A549 (cell line): Measurements from ENCODE around the gene ZNF711. TPM values are rescaled to one million over a fixed set of nuclear protein-coding genes. Genes with fewer than 3 reads are reported as not detected.

Source experiments
- ATAC-seq, 2 experiments: fragments of 200-7000 bp in 1 of 2; fragments of >200 bp in 1 of 2; cut with Nextera tagmentation in 1 of 2; cut with Tn5 transposase in 1 of 2; 3 replicates each; pipeline versions ENCODE4 v1.8.0 to v1.9.1; 2018 to 2020; ENCODE audit warnings: mild to moderate bottlenecking in 1 of 2, moderate library complexity in 1 of 2
- CTCF ChIA-PET: fragments of 300-600 bp; sonication (Branson Sonifier 250); formaldehyde crosslinking; extraction: SDS; loops from one replicate; lab custom pipeline; 2021; ENCODE audit warnings: antibody characterized with exemption, inconsistent platforms; lab: Yijun Ruan, JAX
- POLR2A ChIA-PET: fragments of 350-600 bp; formaldehyde crosslinking; extraction: SDS; loops from one replicate; lab custom pipeline; 2021; ENCODE audit warnings: antibody characterized with exemption, inconsistent platforms; lab: Yijun Ruan, JAX
- DNase-seq, 2 experiments: peaks; one replicate each; pipeline versions ENCODE4 v3.0.0 to v3.0.0-alpha.2; 2011 to 2016; ENCODE audit warnings: low read depth in 1 of 2, low spot score in 1 of 2
- FAIRE-seq: peaks from 2 replicates; lab custom pipeline; 2011; peaks lifted over from hg19 to GRCh38; lab: Jason Lieb, UNC
- H3K27ac ChIP-seq, 2 experiments: fragments of >200 bp; sonication (Bioruptor Twin); formaldehyde crosslinking; 3 replicates each; pipeline ENCODE4 v1.5.1; 2016 to 2017
- H3K4me1 ChIP-seq: fragments of >200 bp; sonication (Bioruptor Twin); formaldehyde crosslinking; 3 replicates; pipeline ENCODE4 v1.6.1; 2016
- H3K4me2 ChIP-seq: fragments of >200 bp; sonication (Bioruptor Twin); formaldehyde crosslinking; 3 replicates; pipeline ENCODE4 v1.6.1; 2016
- H3K4me3 ChIP-seq: fragments of >200 bp; sonication (Bioruptor Twin); formaldehyde crosslinking; 3 replicates; pipeline ENCODE4 v1.5.1; 2016
- H3K9me3 ChIP-seq: fragments of >200 bp; sonication (Bioruptor Twin); formaldehyde crosslinking; 3 replicates; pipeline ENCODE4 v1.6.1; 2016
- CBX2 ChIP-seq: fragments of 200-600 bp; sonication (generic); IDR thresholded peaks from 2 replicates; pipeline ENCODE4 v1.6.1; 2016; ENCODE audit warnings: low read depth, mild to moderate bottlenecking, borderline replicate concordance
- CBX8 ChIP-seq: fragments of 200-600 bp; sonication (generic); IDR thresholded peaks from 2 replicates; pipeline ENCODE4 v1.6.1; 2016
- CHD2 ChIP-seq: fragments of 150-350 bp; IDR thresholded peaks from 2 replicates; pipeline ENCODE4 v1.6.1; 2014; ENCODE audit warnings: low read length; ENCODE audit not compliant: partially characterized antibody
- CHD4 ChIP-seq: fragments of 200-600 bp; sonication (generic); IDR thresholded peaks from 2 replicates; pipeline ENCODE4 v1.6.1; 2016; ENCODE audit warnings: antibody characterized with exemption, mild to moderate bottlenecking, borderline replicate concordance
- EHF ChIP-seq: fragments of 250-450 bp; sonication (Bioruptor Pico); IDR thresholded peaks from 2 replicates; pipeline ENCODE4 v1.5.0; 2020; ENCODE audit warnings: mild to moderate bottlenecking
- EP300 ChIP-seq, 2 experiments: fragments of >200 bp; sonication (Bioruptor Twin); formaldehyde crosslinking; IDR thresholded peaks; 2 replicates in 1 of 2; 3 replicates in 1 of 2; pipeline ENCODE4 v1.6.1; 2016 to 2017
- ESRRA ChIP-seq: fragments of 150-350 bp; IDR thresholded peaks from 2 replicates; pipeline ENCODE4 v1.6.1; 2014; ENCODE audit warnings: mild to moderate bottlenecking, low read length, borderline replicate concordance
- FOXS1 ChIP-seq: fragments of 250-450 bp; sonication (Bioruptor Pico); IDR thresholded peaks from 2 replicates; pipeline ENCODE4 v1.5.0; 2020; ENCODE audit warnings: mild to moderate bottlenecking, moderate library complexity
- GATA3 ChIP-seq: IDR thresholded peaks from 2 replicates; pipeline ENCODE4 v1.6.1; 2012; ENCODE audit warnings: borderline replicate concordance
- HDAC2 ChIP-seq: fragments of 200-600 bp; sonication (generic); IDR thresholded peaks from 2 replicates; pipeline ENCODE4 v1.6.1; 2016
- HEYL ChIP-seq: fragments of 250-450 bp; sonication (Bioruptor Pico); IDR thresholded peaks from 2 replicates; pipeline ENCODE4 v1.8.0; 2021; ENCODE audit warnings: mild to moderate bottlenecking, moderate library complexity
- HOXA7 ChIP-seq: fragments of 250-450 bp; sonication (Bioruptor Pico); IDR thresholded peaks from 2 replicates; pipeline ENCODE4 v1.5.0; 2020; ENCODE audit warnings: mild to moderate bottlenecking, moderate library complexity
- HOXB13 ChIP-seq: fragments of 250-450 bp; sonication (Bioruptor Pico); IDR thresholded peaks from 2 replicates; pipeline ENCODE4 v1.5.0; 2020; ENCODE audit warnings: low read depth, mild to moderate bottlenecking, moderate library complexity
- JUN ChIP-seq, 2 experiments: fragments of >200 bp; sonication (Bioruptor Twin); formaldehyde crosslinking; IDR thresholded peaks; 2 replicates in 1 of 2; 3 replicates in 1 of 2; pipeline ENCODE4 v1.6.1; 2016 to 2017
- KDM1A ChIP-seq: fragments of 200-600 bp; sonication (generic); IDR thresholded peaks from 2 replicates; pipeline ENCODE4 v1.6.1; 2016; ENCODE audit warnings: low read depth, mild to moderate bottlenecking
- KDM5A ChIP-seq: fragments of 200-600 bp; sonication (generic); IDR thresholded peaks from 2 replicates; pipeline ENCODE4 v1.6.1; 2016; ENCODE audit warnings: antibody characterized with exemption, mild to moderate bottlenecking
- MAZ ChIP-seq: fragments of 150-350 bp; IDR thresholded peaks from 2 replicates; pipeline ENCODE4 v1.6.1; 2014; ENCODE audit warnings: antibody characterized with exemption, low read depth, low read length, borderline replicate concordance
- MYC ChIP-seq: IDR thresholded peaks from 2 replicates; pipeline ENCODE4 v1.6.1; 2012; ENCODE audit warnings: mild to moderate bottlenecking, inconsistent platforms, low read length, improper control_type of control experiment, borderline replicate concordance
- NFE2L2 ChIP-seq: fragments of 150-350 bp; conservative IDR thresholded peaks from 2 replicates; pipeline ENCODE4 v1.6.1; 2014; ENCODE audit warnings: low read length
- POLR2A ChIP-seq: IDR thresholded peaks from 2 replicates; pipeline ENCODE4 v1.6.1; 2012; ENCODE audit warnings: mild to moderate bottlenecking, low read length
- POLR2AphosphoS2 ChIP-seq: conservative IDR thresholded peaks from 2 replicates; pipeline ENCODE4 v1.6.1; 2012; ENCODE audit warnings: low read length, improper control_type of control experiment, inconsistent platforms
- RCOR1 ChIP-seq: fragments of 150-350 bp; IDR thresholded peaks from 2 replicates; pipeline ENCODE4 v1.6.1; 2014; ENCODE audit warnings: antibody characterized with exemption, low read length, low read depth
- RFX5 ChIP-seq: fragments of 450-650 bp; IDR thresholded peaks from 2 replicates; pipeline ENCODE4 v1.7.1; 2014; ENCODE audit warnings: antibody characterized with exemption, mild to moderate bottlenecking, moderate library complexity
- SMC3 ChIP-seq: fragments of >200 bp; sonication (Bioruptor Twin); formaldehyde crosslinking; IDR thresholded peaks from 3 replicates; pipeline ENCODE4 v1.6.1; 2018; ENCODE audit warnings: inconsistent platforms
- TP53 ChIP-seq: fragments of 250-450 bp; sonication (Bioruptor Pico); IDR thresholded peaks from 2 replicates; pipeline ENCODE4 v1.5.0; 2021; ENCODE audit warnings: mild to moderate bottlenecking, moderate library complexity
- ZC3H11A ChIP-seq: fragments of 450-650 bp; IDR thresholded peaks from 2 replicates; pipeline ENCODE4 v1.6.1; 2014; ENCODE audit warnings: antibody characterized with exemption, mild to moderate bottlenecking
- ZSCAN20 ChIP-seq: fragments of 250-450 bp; sonication (Bioruptor Pico); IDR thresholded peaks from 2 replicates; pipeline ENCODE4 v1.8.0; 2022; ENCODE audit warnings: mild to moderate bottlenecking, moderate library complexity
- WGBS: methylation state at CpG from one replicate; pipeline ENCODE4 v1.1.6; 2017; ENCODE audit errors: missing lambda C conversion rate; 5-methylcytosine and 5-hydroxymethylcytosine counted together
- polyA plus RNA-seq, 4 experiments: library from polyadenylated mRNA; depleted of rRNA in 3 of 4; stranded (reverse); fragments of >200 nt; fragmentation: RNase III in 1 of 4; extraction: RNeasy Plus Mini Kit Qiagen cat#74134 plus additional on column Dnase treatment in 1 of 4; gene quantifications; 2 replicates in 3 of 4; 3 replicates in 1 of 4; pipeline ENCODE4 v1.2.3, GENCODE V29; 2011 to 2017
- TF ChIP-seq, protein P1 (sequence below): fragments of >200 bp; sonication (Bioruptor Twin); formaldehyde crosslinking; IDR thresholded peaks from 3 replicates; pipeline ENCODE4 v1.6.1; 2016
- TF ChIP-seq, protein P2 (sequence below): fragments of >200 bp; sonication (Bioruptor Twin); formaldehyde crosslinking; IDR thresholded peaks from 3 replicates; pipeline ENCODE4 v1.5.1; 2016
- TF ChIP-seq, protein P3 (sequence below): fragments of 450-650 bp; IDR thresholded peaks from 2 replicates; pipeline ENCODE4 v1.6.1; 2014; ENCODE audit warnings: antibody characterized with exemption
- TF ChIP-seq, protein P4 (sequence below): fragments of 150-350 bp; IDR thresholded peaks from 2 replicates; pipeline ENCODE4 v1.6.1; 2014; ENCODE audit warnings: low read depth, mild to moderate bottlenecking, low read length

ZNF711 gene
- polyA plus RNA-seq, 2 of the 4 experiments (the other 2 are of a cell fraction): 1.4 to 7.8 TPM

DNA sequence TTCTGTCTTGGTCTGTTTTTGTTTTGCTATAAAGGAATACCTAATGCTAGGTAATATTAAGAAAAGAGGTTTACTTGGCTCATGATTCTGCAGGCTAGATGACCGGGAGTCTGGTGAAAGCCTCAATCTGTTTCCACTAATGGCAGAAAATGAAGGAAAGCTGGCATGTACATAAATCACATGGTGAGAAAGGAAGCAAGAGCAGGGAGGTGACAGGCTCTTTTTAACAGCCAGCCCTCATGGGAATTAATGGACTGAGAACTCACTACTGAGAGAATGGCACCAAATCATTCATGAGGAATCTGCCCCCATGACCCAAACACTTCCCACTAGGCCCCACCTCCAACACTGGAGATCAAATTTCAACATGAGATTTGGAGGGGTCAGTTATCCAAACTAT lies 27.8 kb upstream of the ZNF711 start:
- Histone ChIP-seq H3K4me1 (no peaks in the 10 kb centered on the region), H3K4me2 (no peak overlapping the region), H3K9me3 (no peaks in the 10 kb centered on the region), H3K4me3 (no peak overlapping the region), H3K27ac (no peak overlapping the region)
- CTCF ChIA-PET: no interaction called here
- TF ChIP-seq EP300 (IDR thresholded peaks at IDR 0.05) (no peak), KDM1A (no peak), ZSCAN20 (CRISPR knock-in tag) (no peak), GATA3 (no peak), SMC3 (no peak), MYC (no peak), ZC3H11A (no peak), ESRRA (no peak), CBX2 (no peak)
- WGBS: 30% methylated on average over 1 of the region's 1 CpG
- POLR2A ChIA-PET: no interaction called here
- no peak for FAIRE-seq
- no peak for DNase-seq
- ATAC-seq: no peak

DNA sequence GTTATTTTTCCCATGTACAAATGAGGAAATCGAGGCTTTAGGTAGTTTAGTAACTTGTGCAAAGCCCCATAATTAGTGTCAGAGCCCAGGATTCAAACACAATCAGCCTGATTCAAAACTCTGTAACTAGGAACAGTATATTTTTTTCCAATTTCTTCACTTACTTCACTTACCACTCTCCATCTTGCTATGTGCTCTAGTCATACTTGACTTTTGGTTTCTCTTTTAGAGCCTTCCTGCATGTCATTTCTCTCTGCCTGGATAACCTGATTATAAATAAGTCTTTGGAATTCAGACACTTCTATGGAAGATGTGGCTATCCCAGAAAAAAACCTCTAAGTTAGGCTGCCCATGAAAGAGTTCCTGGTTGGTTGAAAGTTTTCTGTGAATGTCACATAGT lies 22.4 kb upstream of the ZNF711 start:
- Histone ChIP-seq H3K4me3 (no peak overlapping the region), H3K27ac (no peak overlapping the region), H3K9me3 (no peaks in the 10 kb centered on the region), H3K4me1 (no peaks in the 10 kb centered on the region), H3K4me2 (no peak overlapping the region)
- ATAC-seq (no peak), DNase-seq (no peak), FAIRE-seq (no peak)
- ChIA-PET CTCF (no interaction called here), POLR2A (no interaction called here)
- TF ChIP-seq RFX5 (no peak), CBX8 (no peak), TP53 (CRISPR knock-in tag) (no peak), CHD4 (no peak), KDM1A (no peak), EHF (CRISPR knock-in tag) (no peak), NFE2L2 (no peak), ESRRA (no peak), POLR2AphosphoS2 (no peak), MAZ (no peak), ZSCAN20 (CRISPR knock-in tag) (no peak), MYC (no peak), HOXB13 (CRISPR knock-in tag) (no peak), POLR2A (no peak)
- TF ChIP-seq, protein P1, sequence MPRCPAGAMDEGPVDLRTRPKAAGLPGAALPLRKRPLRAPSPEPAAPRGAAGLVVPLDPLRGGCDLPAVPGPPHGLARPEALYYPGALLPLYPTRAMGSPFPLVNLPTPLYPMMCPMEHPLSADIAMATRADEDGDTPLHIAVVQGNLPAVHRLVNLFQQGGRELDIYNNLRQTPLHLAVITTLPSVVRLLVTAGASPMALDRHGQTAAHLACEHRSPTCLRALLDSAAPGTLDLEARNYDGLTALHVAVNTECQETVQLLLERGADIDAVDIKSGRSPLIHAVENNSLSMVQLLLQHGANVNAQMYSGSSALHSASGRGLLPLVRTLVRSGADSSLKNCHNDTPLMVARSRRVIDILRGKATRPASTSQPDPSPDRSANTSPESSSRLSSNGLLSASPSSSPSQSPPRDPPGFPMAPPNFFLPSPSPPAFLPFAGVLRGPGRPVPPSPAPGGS: no peak
- TF ChIP-seq, protein P2, sequence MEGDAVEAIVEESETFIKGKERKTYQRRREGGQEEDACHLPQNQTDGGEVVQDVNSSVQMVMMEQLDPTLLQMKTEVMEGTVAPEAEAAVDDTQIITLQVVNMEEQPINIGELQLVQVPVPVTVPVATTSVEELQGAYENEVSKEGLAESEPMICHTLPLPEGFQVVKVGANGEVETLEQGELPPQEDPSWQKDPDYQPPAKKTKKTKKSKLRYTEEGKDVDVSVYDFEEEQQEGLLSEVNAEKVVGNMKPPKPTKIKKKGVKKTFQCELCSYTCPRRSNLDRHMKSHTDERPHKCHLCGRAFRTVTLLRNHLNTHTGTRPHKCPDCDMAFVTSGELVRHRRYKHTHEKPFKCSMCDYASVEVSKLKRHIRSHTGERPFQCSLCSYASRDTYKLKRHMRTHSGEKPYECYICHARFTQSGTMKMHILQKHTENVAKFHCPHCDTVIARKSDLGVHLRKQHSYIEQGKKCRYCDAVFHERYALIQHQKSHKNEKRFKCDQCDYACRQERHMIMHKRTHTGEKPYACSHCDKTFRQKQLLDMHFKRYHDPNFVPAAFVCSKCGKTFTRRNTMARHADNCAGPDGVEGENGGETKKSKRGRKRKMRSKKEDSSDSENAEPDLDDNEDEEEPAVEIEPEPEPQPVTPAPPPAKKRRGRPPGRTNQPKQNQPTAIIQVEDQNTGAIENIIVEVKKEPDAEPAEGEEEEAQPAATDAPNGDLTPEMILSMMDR: no peak
- WGBS: 0% methylated on average over 1 of the region's 1 CpG

DNA sequence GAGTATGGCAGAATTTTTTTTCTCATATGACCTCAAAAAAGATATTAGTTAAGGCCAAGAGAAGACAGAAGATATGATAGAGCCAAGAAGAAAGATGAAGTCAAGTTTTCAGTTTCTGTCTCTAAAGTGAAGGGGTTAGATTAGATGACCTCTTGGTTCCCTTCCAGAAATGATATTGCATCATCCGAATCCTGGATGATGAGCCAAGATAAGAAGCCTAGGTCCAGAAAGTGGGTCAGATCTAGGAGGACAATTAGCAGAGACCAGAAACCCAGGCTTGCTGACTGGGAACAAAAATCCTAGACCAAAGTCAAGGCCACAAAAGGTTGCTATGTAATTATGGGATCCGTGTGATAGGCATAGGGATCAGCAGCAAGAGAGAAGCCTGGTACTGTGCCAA lies 20.4 kb upstream of the ZNF711 start:
- Histone ChIP-seq H3K4me3 (no peak overlapping the region), H3K4me2 (no peak overlapping the region), H3K9me3 (no peaks in the 10 kb centered on the region), H3K4me1 (no peaks in the 10 kb centered on the region), H3K27ac (no peak overlapping the region)
- DNase-seq (no peak), FAIRE-seq (no peak), ATAC-seq (no peak)
- ChIA-PET POLR2A (no interaction called here), CTCF (no interaction called here)
- WGBS: 52% methylated on average over 2 of the region's 2 CpGs
- TF ChIP-seq HOXA7 (no peak), NFE2L2 (no peak), EP300 (IDR thresholded peaks at IDR 0.05) (no peak), GATA3 (no peak), JUN (IDR thresholded peaks at IDR 0.05) (no peak), HDAC2 (no peak), CHD2 (no peak), POLR2AphosphoS2 (no peak), HEYL (CRISPR knock-in tag) (no peak), RFX5 (no peak), CHD4 (no peak), FOXS1 (CRISPR knock-in tag) (no peak), KDM5A (no peak), RCOR1 (no peak)
- TF ChIP-seq, protein P3, sequence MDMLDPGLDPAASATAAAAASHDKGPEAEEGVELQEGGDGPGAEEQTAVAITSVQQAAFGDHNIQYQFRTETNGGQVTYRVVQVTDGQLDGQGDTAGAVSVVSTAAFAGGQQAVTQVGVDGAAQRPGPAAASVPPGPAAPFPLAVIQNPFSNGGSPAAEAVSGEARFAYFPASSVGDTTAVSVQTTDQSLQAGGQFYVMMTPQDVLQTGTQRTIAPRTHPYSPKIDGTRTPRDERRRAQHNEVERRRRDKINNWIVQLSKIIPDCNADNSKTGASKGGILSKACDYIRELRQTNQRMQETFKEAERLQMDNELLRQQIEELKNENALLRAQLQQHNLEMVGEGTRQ: no peak
- TF ChIP-seq, protein P4, sequence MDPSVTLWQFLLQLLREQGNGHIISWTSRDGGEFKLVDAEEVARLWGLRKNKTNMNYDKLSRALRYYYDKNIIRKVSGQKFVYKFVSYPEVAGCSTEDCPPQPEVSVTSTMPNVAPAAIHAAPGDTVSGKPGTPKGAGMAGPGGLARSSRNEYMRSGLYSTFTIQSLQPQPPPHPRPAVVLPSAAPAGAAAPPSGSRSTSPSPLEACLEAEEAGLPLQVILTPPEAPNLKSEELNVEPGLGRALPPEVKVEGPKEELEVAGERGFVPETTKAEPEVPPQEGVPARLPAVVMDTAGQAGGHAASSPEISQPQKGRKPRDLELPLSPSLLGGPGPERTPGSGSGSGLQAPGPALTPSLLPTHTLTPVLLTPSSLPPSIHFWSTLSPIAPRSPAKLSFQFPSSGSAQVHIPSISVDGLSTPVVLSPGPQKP: no peak
